ENCODE results near the gene SDR42E2.

DNA sequence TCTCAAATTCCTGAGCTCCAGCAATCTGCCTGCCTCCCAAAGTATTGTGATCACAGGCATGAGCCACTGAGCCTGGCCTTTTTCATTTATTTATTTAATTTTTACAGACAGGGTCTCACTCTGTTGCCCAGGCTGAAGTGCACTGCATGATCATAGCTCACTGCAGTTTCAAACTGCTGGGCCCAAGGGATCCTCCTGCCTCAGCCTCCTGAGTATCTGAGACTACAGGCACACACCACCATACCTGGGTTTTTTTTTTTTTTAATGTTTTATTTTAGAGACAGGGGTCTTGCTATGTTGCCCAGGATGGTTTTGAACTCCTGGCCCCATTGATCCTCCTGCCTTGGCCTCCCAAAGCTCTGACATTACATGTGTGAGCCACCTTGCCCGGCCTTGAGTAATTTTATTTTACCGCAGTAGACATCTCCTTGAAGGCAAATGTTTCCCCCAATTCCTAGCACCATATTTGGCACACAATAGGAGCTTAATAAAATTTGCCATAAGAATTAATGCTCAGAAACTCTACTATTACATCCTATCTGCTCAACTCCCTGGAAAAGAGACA lies 41.9 kb downstream of the SDR42E2 start:
- TF ChIP-seq, protein P1, sequence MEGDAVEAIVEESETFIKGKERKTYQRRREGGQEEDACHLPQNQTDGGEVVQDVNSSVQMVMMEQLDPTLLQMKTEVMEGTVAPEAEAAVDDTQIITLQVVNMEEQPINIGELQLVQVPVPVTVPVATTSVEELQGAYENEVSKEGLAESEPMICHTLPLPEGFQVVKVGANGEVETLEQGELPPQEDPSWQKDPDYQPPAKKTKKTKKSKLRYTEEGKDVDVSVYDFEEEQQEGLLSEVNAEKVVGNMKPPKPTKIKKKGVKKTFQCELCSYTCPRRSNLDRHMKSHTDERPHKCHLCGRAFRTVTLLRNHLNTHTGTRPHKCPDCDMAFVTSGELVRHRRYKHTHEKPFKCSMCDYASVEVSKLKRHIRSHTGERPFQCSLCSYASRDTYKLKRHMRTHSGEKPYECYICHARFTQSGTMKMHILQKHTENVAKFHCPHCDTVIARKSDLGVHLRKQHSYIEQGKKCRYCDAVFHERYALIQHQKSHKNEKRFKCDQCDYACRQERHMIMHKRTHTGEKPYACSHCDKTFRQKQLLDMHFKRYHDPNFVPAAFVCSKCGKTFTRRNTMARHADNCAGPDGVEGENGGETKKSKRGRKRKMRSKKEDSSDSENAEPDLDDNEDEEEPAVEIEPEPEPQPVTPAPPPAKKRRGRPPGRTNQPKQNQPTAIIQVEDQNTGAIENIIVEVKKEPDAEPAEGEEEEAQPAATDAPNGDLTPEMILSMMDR (conservative IDR thresholded peaks at IDR 0.05; ENCODE audit: low read depth, low read length), result no peak
- TF ChIP-seq CHD1 (IDR thresholded peaks at IDR 0.05; ENCODE audit: low read depth, low read length) (no peak), POLR2A (IDR thresholded peaks at IDR 0.05; ENCODE audit: low read depth, low read length) (no peak), RCOR1 (IDR thresholded peaks at IDR 0.05; ENCODE audit: insufficient replicate concordance, low read length) (no peak), NFE2L2 (IDR thresholded peaks at IDR 0.05; ENCODE audit: low read depth, low read length) (no peak), RAD21 (IDR thresholded peaks at IDR 0.05; ENCODE audit: low read length) (no peak), CEBPB (IDR thresholded peaks at IDR 0.05; ENCODE audit: low read depth, low read length) (no peak), MAZ (IDR thresholded peaks at IDR 0.05; ENCODE audit: borderline replicate concordance, low read depth, low read length) (no peak), RFX5 (IDR thresholded peaks at IDR 0.05; ENCODE audit: low read depth, low read length) (no peak), MXI1 (IDR thresholded peaks at IDR 0.05; ENCODE audit: borderline replicate concordance, low read depth, low read length) (no peak), MAFK (IDR thresholded peaks at IDR 0.05; ENCODE audit: low read depth, low read length) (no peak), SMC3 (IDR thresholded peaks at IDR 0.05; ENCODE audit: low read depth, low read length) (no peak)
- TF ChIP-seq, protein P2, sequence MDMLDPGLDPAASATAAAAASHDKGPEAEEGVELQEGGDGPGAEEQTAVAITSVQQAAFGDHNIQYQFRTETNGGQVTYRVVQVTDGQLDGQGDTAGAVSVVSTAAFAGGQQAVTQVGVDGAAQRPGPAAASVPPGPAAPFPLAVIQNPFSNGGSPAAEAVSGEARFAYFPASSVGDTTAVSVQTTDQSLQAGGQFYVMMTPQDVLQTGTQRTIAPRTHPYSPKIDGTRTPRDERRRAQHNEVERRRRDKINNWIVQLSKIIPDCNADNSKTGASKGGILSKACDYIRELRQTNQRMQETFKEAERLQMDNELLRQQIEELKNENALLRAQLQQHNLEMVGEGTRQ (IDR thresholded peaks at IDR 0.05; ENCODE audit: low read depth, low read length), result no peak

Measured in IMR-90 (cell line).